Stomach (tissue), 4 donors: ENCODE measurements around the gene UPK1A.

ENCODE experiments used
- CTCF ChIP-seq, 7 experiments: fragments of 450-650 bp in 4 of 7; fragments of 200-600 bp in 3 of 7; sonication (generic) in 3 of 7; IDR thresholded peaks; one replicate each; pipeline ENCODE4 v1.5.1; 2016 to 2019; ENCODE audit warnings: antibody characterized with exemption in 7 of 7, control low read depth in 2 of 7, mild to moderate bottlenecking in 1 of 7
- EP300 ChIP-seq: sonication (generic); formaldehyde crosslinking; IDR thresholded peaks from one replicate; pipeline ENCODE4 v1.6.1; 2017; ENCODE audit warnings: antibody characterized with exemption
- POLR2A ChIP-seq, 4 donors: fragments of 450-650 bp; IDR thresholded peaks; one replicate each; pipeline ENCODE4 v1.6.1; 2016; ENCODE audit warnings: antibody characterized with exemption in 4 of 4, control low read depth in 2 of 4, mild to moderate bottlenecking in 1 of 4, moderate library complexity in 1 of 4
- POLR2AphosphoS5 ChIP-seq, 3 donors: sonication (generic); formaldehyde crosslinking; IDR thresholded peaks; one replicate each; pipeline ENCODE4 v1.6.1; 2016; ENCODE audit warnings: antibody characterized with exemption in 3 of 3

- TF ChIP-seq CTCF (IDR thresholded peaks at IDR 0.05) (no peak), POLR2A (IDR thresholded peaks at IDR 0.05) (peak in 1 of 4 donors; percentile 24), EP300 (no peak), POLR2AphosphoS5 (IDR thresholded peaks at IDR 0.05) (peak; percentile 32 to 68 (median 50))
Observed at GRCh38 chr19:35644206-35644986, 21.9 kb upstream of the UPK1A start.
